ENCODE measurements around the gene R3HDML. TPM values are rescaled to one million over a fixed set of nuclear protein-coding genes. Genes with fewer than 3 reads are reported as not detected.

R3HDML gene
- total RNA-seq, 2 donors from 2014 or later, result not detected

GRCh38 chr20:44394452-44394701 lies 57.5 kb downstream of the R3HDML start:
- ATAC-seq (no peak), DNase-seq (no peak)
- intact Hi-C loops (cut with DNase I, micrococcal nuclease), result no loop called here

- DNase-seq, result no peak
- intact Hi-C loops (cut with DNase I, micrococcal nuclease), result no loop called here
- no peak for ATAC-seq
Measured at GRCh38 chr20:44394702-44395460, 58.0 kb downstream of the R3HDML start.

GRCh38 chr20:44395461-44396340 lies 58.9 kb downstream of the R3HDML start:
- intact Hi-C loops (cut with DNase I, micrococcal nuclease), result no loop called here
- no peak for DNase-seq
- no peak for ATAC-seq

GRCh38 chr20:44396369-44397130 lies 59.7 kb downstream of the R3HDML start:
- ATAC-seq (no peak), DNase-seq (no peak)
- intact Hi-C loops (cut with DNase I, micrococcal nuclease), result no loop called here

GRCh38 chr20:44398335-44398734 lies 61.5 kb downstream of the R3HDML start:
- ATAC-seq (peak; percentile 34), DNase-seq (no peak)
- intact Hi-C loops (cut with DNase I, micrococcal nuclease), result no loop called here

- DNase-seq (no peak), ATAC-seq (no peak)
- intact Hi-C loops (cut with DNase I, micrococcal nuclease), result no loop called here
Measured at GRCh38 chr20:44399446-44399845, 62.6 kb downstream of the R3HDML start.

- ATAC-seq (no peak), DNase-seq (no peak)
- intact Hi-C loops (cut with DNase I, micrococcal nuclease), result no loop called here
Measured at GRCh38 chr20:44400671-44400969, 63.8 kb downstream of the R3HDML start.

Other genes starting within 250 kb of the R3HDML start
- gene JPH2, start 149.9 kb upstream of the R3HDML start, total RNA-seq, result 10 to 100 TPM in 1 of 2 donors, under 1 TPM in 1; 0.92 to 12.9 TPM
- gene OSER1, start 126.3 kb upstream of the R3HDML start, total RNA-seq, result 10 to 100 TPM; 21.9 to 35.2 TPM
- not detected for gene GDAP1L1, start 89.7 kb upstream of the R3HDML start, total RNA-seq
- gene FITM2, start 25.8 kb upstream of the R3HDML start, total RNA-seq, result 10 to 100 TPM in 1 of 2 donors, 1 to 10 TPM in 1; 9.5 to 10.2 TPM
- gene HNF4A, start 18.7 kb downstream of the R3HDML start, total RNA-seq, result 100 to 1,000 TPM; 301 to 321 TPM
- 1 to 10 TPM; 7.4 to 8.5 TPM for gene TTPAL, start 138.8 kb downstream of the R3HDML start, total RNA-seq
- gene SERINC3, start 185.0 kb downstream of the R3HDML start, total RNA-seq, result 100 to 1,000 TPM in 1 of 2 donors, 10 to 100 TPM in 1; 89.3 to 117 TPM
- gene PKIG, start 245.5 kb downstream of the R3HDML start, total RNA-seq, result 10 to 100 TPM; 30.9 to 44.7 TPM

All from left colon (tissue), 2 donors.